SHP77 treated with DMSO at 0.1 percent for 48 hours (cell line): ENCODE data around the gene EME2.

Experiments
- DNase-seq: peaks from one replicate; lab custom pipeline; 2025; lab: John Stamatoyannopoulos, UW

Gene EME2

DNA sequence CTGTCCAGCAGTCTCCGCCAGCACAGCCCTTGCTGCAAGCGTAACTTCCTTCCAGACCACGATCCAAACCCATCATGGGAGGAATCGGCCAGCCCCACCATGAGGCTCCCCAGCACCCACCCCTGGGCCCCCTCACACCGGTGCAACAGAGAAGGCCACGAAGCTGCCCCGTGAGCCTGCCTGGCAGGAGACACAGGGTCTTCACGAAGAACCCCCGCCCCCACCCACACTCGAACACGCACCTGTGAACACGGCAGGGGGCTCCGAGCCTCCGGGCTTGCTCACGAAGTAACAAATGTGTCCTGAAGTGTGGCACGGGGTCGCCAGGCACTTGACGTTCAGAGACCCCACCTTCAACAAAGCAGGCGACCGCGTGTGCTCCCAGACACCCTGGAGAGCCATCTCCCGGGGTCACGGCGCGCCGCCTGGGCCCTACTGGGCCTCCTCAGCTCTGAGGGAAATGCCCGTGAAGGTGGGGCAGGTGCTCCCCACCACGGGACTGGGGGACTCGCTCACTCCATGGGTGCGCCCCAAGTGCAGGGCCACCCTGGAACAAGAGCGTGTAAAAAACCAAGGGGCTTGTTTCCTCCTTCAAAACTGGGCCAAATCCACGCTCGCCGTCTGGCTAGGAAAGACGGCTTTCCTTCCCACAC lies 46.4 kb downstream of the EME2 start:
- no peak for DNase-seq

DNA sequence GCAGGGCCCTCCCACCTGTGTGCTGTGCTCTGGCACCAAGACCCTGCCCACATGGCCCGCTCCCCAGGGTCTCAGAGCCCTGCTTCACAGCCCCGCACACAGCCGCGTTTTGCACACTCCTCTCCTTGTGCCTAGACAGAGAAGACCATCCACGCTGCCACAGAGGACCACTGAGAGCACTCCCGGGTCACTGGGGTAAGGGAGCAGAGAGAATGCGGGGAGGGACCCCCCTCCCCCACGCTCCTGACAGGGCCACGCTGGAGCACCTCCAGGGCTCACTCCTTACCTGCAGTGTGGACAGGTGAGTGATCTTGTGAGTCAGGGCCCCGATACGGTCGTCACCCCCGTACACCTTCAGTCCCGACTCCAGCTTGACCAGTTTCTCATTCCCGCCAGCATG lies 47.0 kb downstream of the EME2 start:
- no peak for DNase-seq

DNA sequence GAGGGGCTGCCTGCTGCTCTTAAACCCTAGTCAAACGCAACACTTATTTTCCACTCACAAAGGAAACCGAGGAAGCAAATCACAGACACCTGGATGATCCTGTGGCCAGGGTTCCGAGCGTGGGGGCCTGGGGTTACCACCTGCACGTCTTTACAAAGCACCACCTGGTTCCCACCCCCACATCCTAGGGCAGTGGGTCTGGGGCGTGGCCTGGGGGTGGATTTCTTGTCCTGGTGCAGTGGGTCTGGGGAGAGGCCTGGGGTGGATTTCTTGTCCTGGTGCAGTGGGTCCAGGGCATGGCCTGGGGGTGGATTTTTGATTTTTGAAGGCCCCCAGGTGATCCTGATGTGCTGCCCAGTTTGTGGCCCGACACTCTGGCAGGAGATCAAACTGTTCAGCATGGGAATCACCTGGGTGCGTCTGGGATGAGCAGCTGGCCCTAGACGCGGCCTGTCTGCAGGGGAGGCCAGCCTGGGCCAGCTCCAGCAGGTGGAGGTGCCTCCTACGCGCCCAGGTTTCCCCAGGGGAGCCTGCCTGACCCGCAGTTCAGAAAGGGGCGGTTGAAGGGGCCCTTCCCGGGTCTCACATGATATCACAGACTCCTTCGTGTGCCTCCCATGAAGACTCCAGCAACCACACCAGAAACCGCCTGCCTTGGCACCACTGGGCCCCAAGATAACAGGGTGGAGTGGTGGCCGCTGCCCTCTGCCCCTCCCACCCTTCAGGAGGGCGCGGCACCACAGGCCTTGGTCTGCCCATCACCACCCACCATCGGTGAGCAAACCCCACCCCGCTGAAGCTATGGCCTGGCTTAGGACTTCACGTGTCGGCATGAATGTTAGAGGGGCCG lies 47.7 kb downstream of the EME2 start:
- DNase-seq, result no peak

DNA sequence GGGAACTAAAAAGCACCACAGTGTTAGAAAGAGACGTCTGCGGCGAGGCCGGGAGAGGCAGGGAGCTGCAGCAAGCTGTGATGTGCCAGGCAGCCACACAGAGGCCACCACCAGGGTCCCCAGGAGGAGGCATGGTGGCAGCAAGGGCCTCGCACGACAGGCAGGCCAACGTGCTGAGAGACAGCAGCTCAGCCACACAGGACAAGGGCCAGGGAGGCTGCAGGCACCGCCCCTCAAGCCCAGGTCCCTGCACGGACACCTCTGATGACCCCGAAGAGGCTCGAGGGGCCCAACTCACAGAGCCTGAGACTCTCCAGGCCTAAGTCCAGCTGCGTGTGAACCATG lies 48.3 kb downstream of the EME2 start:
- no peak for DNase-seq

DNA sequence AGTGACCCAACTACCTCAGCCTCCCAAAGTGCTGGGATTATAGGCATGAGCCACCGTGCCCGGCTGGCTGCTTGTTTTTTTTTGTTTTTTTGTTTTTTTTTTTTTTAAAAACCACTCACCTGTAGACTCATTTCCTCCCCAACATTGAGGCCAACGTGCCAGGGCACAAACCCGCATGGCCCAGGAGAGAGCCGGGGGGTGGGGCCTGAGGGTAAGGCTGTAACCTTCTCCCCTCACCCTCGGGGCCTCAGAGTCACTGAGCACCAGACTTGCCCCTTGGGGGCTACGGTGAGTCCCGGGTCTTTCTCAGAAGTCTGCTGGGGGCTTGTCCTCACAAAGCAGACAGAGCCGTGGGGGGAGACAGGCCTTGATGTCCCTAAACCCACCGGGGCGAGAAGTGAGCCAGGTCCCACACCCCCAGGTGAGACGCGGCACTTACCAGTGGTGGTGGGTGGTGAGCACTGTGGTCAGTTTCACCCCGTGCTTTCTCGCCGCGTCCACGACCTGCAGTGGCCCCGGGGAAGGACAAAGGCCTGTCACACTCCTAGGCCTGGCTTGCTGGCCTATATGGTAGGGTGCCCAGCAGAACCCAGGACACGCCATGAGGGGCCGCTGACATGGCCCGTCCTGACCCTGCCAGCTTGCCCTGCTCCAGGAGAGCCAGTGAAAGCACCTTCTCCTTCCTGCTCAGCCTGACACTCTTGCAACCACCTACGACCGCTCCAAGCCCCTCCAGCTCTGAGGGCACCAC lies 49.4 kb downstream of the EME2 start:
- no peak for DNase-seq

DNA sequence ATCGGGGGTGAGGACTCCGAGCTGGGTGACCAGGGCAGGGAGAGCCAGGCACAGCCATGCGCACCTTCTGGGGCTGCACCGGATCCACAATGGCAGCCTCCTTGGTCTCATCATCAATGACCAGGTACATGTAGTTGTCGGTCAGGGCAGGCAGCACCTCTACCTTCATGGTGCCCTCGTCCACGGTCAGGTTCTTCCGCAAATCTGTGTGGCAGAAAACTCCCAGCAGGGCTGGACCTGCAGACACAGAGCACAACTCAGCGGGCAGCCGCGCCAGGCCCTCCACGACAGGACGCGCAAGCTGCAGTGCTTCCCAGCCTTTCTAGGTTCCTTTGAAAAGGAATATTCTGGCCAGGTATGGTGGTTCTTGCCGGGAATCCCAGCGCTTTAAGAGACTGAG lies 50.2 kb downstream of the EME2 start:
- DNase-seq, result no peak

DNA sequence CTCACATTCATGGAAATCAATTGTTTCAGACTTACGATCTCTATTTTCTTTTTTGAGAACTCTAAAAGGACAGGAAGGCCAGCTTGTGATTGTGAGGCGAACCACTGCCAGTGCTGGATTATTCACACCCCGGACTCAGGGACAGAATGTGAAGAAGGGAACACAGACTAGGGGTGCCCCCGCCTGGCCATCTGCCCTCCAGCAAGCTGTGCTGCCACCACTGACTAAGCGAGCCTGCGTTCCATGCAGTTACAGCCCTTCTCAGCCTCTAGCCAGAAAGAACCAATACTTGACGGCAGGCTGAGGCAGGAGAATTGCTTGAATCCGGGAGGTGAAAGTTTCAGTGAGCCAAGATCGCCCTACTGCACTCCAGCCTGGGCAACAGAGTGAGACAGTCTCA lies 51.2 kb downstream of the EME2 start:
- no peak for DNase-seq

DNA sequence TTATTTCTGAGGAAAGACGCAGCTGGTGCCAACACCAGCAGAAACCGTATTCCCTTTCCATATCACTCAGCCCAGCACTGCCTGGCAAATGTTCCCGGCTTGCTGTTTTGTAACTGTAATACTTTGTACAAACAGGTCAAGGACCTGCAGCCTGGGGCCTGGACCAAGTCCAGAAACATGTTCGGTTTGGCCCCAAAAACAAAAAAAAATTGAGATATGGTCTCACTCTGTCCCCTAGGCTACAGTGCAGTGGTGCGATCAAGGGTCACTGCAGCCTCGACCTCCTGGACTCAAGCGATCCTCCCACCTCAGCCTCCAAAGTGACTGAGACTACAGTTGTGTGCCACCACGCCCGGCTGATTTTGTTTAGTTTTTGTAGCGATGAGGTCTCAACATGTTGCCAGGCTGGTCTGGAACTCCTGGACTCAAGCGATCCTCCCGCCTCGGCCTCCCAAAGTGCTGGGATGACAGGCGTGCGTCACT lies 52.8 kb downstream of the EME2 start:
- DNase-seq, result no peak
